ENCODE data around the gene PTDSS2.

PTDSS2 gene

GRCh38 chr11:445765-446588 is 4.1 kb upstream of the PTDSS2 start:
- no peak for TF ChIP-seq Cebpa-rat (IDR thresholded peaks at IDR 0.05)
- Histone ChIP-seq H3K9ac (no peak overlapping the region), H3K4me1 (peaks cover 60% of the 10 kb centered on the region), H4K20me1 (peaks cover 6% of the 10 kb centered on the region), H3K27ac (0 out of 2 replicates have a peak overlapping the region, but pooled peaks have one; percentile 9), H3K36me3 (no peaks in the 10 kb centered on the region), H3K9me3 (no peaks in the 10 kb centered on the region), H3K4me2 (no peak overlapping the region), H3K4me3 (no peak overlapping the region), H3K27me3 (no peaks in the 10 kb centered on the region)

DNA sequence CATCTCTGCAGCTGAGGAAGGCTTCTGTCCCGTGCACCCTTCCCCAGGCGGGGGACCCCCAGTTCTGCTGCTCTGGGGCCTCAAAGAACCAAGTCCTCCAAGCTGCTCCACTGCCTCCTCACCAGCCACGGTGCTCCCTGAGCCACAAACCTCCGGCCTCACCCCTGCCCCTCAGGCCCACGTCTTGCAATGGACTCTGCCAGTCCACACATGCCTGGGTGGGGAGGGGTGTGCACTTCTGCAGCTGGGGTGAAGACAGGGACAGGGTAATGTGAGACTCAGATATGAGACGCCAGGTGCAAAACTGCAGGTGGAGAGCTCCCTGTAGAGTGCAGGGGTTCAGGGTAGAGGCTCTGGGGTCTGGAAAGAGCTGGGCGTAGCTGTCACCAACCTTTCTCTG is 3.2 kb upstream of the PTDSS2 start:
- H3K9ac ChIP-seq: no peak overlapping the region
- H3K9me3 ChIP-seq: no peaks in the 10 kb centered on the region
- peaks cover 15% of the 10 kb centered on the region for H4K20me1 ChIP-seq
- H3K4me3 ChIP-seq: no peak overlapping the region
- H3K27ac ChIP-seq: no peak overlapping the region
- peaks cover 6% of the 10 kb centered on the region; the same call in 1 of the 2 replicates for H3K36me3 ChIP-seq
- no peak for TF ChIP-seq Cebpa-rat (IDR thresholded peaks at IDR 0.05)
- H3K4me2 ChIP-seq: no peak overlapping the region
- no peaks in the 10 kb centered on the region for H3K27me3 ChIP-seq
- H3K4me1 ChIP-seq: peaks cover 60% of the 10 kb centered on the region

- Histone ChIP-seq H3K9me3 (no peaks in the 10 kb centered on the region), H3K27me3 (no peaks in the 10 kb centered on the region), H3K27ac (peak overlapping the region; percentile 80), H4K20me1 (peaks cover 28% of the 10 kb centered on the region), H3K9ac (peak overlapping the region; percentile 82), H3K4me1 (peaks cover 60% of the 10 kb centered on the region), H3K4me2 (peak overlapping the region; percentile 96), H3K36me3 (peaks cover 19% of the 10 kb centered on the region), H3K4me3 (peak overlapping the region; percentile 73)
- no peak for TF ChIP-seq Cebpa-rat (IDR thresholded peaks at IDR 0.05)
Observed at GRCh38 chr11:447923-448731, 2.0 kb upstream of the PTDSS2 start.

GRCh38 chr11:450809-451451 is 851 bp downstream of the PTDSS2 start:
- Histone ChIP-seq H3K9me3 (no peaks in the 10 kb centered on the region), H3K27ac (peak overlapping the region; percentile 81), H3K36me3 (peaks cover 47% of the 10 kb centered on the region), H3K4me3 (peak overlapping the region; percentile 96), H4K20me1 (peaks cover 56% of the 10 kb centered on the region), H3K4me1 (peaks cover 56% of the 10 kb centered on the region), H3K4me2 (peak overlapping the region; percentile 96), H3K9ac (peak overlapping the region; percentile 90), H3K27me3 (no peaks in the 10 kb centered on the region)
- TF ChIP-seq Cebpa-rat (IDR thresholded peaks at IDR 0.05): no peak

DNA sequence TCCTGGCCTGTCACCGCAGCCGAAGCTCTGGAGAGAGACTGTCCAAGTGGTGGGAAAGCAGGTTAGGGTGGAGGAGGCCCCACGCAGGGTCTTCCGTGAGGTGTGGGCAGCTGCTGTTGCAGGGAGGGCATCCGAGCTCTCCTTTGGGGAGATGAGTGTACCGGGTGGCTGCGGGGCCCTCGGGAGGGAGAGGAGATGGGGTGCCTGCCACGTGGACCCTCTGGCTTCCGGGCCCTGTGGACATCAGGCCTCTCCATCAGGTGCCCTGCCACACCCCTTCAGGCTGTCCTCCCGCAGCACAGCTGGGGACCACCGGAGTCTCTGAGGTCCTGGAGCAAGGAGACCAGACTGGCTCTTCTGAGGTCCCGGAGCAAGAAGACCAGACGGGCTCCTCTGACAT is 1.7 kb downstream of the PTDSS2 start:
- Histone ChIP-seq H3K27ac (no peak overlapping the region), H3K27me3 (no peaks in the 10 kb centered on the region), H3K4me2 (peak overlapping the region; percentile 96), H3K9ac (peak overlapping the region; percentile 90), H3K4me3 (peak overlapping the region; percentile 96), H3K9me3 (no peaks in the 10 kb centered on the region), H3K4me1 (peaks cover 61% of the 10 kb centered on the region), H3K36me3 (peaks cover 54% of the 10 kb centered on the region), H4K20me1 (peaks cover 64% of the 10 kb centered on the region)
- no peak for TF ChIP-seq Cebpa-rat (IDR thresholded peaks at IDR 0.05)

GRCh38 chr11:452203-452744 is 2.2 kb downstream of the PTDSS2 start:
- Histone ChIP-seq H3K4me2 (peak overlapping the region; percentile 96; the same call in 1 of the 2 replicates), H3K27ac (no peak overlapping the region)

DNA sequence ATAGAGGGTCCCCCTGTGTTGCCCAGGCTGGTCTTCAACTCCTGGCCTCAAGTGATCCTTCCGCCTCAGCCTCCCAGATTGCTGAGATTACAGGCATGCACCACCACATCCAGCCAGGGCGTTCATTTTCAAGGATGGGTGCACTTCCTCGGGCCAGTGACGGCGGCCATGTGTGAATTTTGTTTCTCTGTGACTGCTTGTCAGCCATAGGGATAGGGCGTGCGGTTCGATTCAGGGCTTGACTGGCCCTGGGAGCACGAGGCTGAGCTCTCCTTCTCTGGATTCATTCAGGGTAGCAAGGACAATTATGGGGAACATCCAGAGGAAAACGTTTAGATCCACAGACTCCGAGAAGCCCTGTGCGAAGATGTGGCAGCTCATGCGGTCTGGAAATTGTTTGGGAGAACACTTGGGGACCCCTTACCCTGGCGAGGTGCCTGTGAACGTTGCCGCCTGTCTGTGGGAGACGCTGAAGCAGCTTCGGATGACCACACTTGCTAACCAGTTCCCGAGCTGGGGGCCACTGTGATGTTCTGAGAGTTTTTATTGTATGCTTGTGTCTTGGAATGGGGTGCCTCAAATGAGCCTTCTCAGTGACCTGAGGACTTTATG is 2.9 kb downstream of the PTDSS2 start:
- peak overlapping the region; percentile 90; the same call in 1 of the 2 replicates for H3K9ac ChIP-seq
- H3K4me1 ChIP-seq: peaks cover 66% of the 10 kb centered on the region
- H3K4me3 ChIP-seq: no peak overlapping the region
- no peak overlapping the region for H3K27ac ChIP-seq
- H4K20me1 ChIP-seq: peaks cover 76% of the 10 kb centered on the region
- no peak overlapping the region for H3K4me2 ChIP-seq
- no peaks in the 10 kb centered on the region for H3K27me3 ChIP-seq
- peaks cover 62% of the 10 kb centered on the region for H3K36me3 ChIP-seq
- no peak for TF ChIP-seq Cebpa-rat (IDR thresholded peaks at IDR 0.05)
- no peaks in the 10 kb centered on the region for H3K9me3 ChIP-seq

More at GRCh38 chr11:452203-452744, 2.2 kb downstream of the PTDSS2 start:
- H3K4me3 ChIP-seq: no peak overlapping the region
- H3K9ac ChIP-seq: peak overlapping the region; percentile 90
- H4K20me1 ChIP-seq: peaks cover 69% of the 10 kb centered on the region
- peaks cover 63% of the 10 kb centered on the region for H3K4me1 ChIP-seq
- no peak for TF ChIP-seq Cebpa-rat (IDR thresholded peaks at IDR 0.05)
- no peaks in the 10 kb centered on the region for H3K27me3 ChIP-seq
- peaks cover 60% of the 10 kb centered on the region for H3K36me3 ChIP-seq
- H3K9me3 ChIP-seq: no peaks in the 10 kb centered on the region

DNA sequence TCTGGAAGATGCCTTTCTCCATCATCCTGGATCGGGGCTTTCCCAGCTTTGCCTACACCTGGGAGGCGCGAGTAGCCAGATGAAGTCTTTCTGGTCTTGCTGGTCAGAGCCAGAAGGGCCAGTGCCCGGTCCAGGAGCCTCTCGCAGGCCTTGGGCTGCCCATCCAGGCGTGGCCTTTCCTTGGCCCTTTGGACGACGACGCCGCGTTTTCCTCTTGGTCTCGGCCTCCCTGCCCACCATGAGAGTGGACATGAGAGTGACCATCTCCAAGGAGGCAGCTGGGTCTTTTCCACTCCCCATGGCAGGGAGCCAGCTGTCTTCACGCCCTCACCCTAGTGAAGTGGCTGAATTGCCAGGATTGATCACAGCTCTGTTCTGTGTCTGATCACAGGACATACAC is 3.5 kb downstream of the PTDSS2 start:
- peaks cover 82% of the 10 kb centered on the region for H4K20me1 ChIP-seq
- TF ChIP-seq Cebpa-rat (IDR thresholded peaks at IDR 0.05): no peak
- no peak overlapping the region for H3K4me3 ChIP-seq
- no peaks in the 10 kb centered on the region for H3K27me3 ChIP-seq
- peaks cover 65% of the 10 kb centered on the region for H3K36me3 ChIP-seq
- H3K4me2 ChIP-seq: no peak overlapping the region
- no peak overlapping the region; the same call in 1 of the 2 replicates for H3K9ac ChIP-seq
- no peaks in the 10 kb centered on the region for H3K9me3 ChIP-seq
- no peak overlapping the region for H3K27ac ChIP-seq
- peaks cover 64% of the 10 kb centered on the region for H3K4me1 ChIP-seq

DNA sequence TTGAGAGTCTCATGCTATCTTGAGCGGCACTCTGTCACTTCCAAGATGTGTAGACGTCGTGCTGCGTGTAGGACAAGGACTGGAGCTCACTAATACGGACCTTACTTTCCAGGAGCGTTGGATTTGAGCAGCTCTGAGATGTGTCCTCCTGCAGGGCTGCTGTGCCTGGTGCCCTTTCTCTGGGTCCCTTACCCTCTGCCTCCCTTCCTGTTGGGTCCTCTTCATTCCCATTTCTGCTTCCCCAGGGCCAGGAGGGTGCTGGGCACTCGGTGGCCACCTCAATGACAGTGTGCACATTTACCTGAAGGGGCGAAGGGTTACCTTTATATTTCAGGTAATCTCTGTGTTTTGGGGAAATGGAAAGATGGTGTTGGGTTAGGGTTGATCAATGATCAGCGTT is 4.0 kb downstream of the PTDSS2 start:
- Histone ChIP-seq H3K27ac (no peak overlapping the region), H4K20me1 (peaks cover 86% of the 10 kb centered on the region), H3K27me3 (no peaks in the 10 kb centered on the region), H3K4me1 (peaks cover 59% of the 10 kb centered on the region), H3K9ac (no peak overlapping the region; the same call in 1 of the 2 replicates), H3K4me3 (no peak overlapping the region), H3K4me2 (no peak overlapping the region), H3K9me3 (no peaks in the 10 kb centered on the region), H3K36me3 (peaks cover 69% of the 10 kb centered on the region)
- no peak for TF ChIP-seq Cebpa-rat (IDR thresholded peaks at IDR 0.05)

Data from BLaER1 (cell line).